ENCODE results near the gene BCAS4.

The BCAS4 gene

GRCh38 chr20:50821994-50822393, 27.1 kb downstream of the BCAS4 start:
- no peak for DNase-seq (ENCODE audit: low read depth in 2 of 2)

- DNase-seq (ENCODE audit: low read depth in 2 of 2) = no peak
These were observed 28.5 kb downstream of the BCAS4 start for GRCh38 chr20:50823319-50823718.

GRCh38 chr20:50824137-50824536, 29.3 kb downstream of the BCAS4 start:
- no peak for DNase-seq (ENCODE audit: low read depth in 2 of 2)

GRCh38 chr20:50826121-50826520, 31.3 kb downstream of the BCAS4 start:
- no peak for DNase-seq (ENCODE audit: low read depth in 2 of 2)

- DNase-seq (ENCODE audit: low read depth in 2 of 2) = no peak
These were observed 33.7 kb downstream of the BCAS4 start for GRCh38 chr20:50828363-50829136.

GRCh38 chr20:50831622-50832021, 36.8 kb downstream of the BCAS4 start:
- DNase-seq (ENCODE audit: low read depth in 2 of 2) = no peak

GRCh38 chr20:50834599-50835005, 39.7 kb downstream of the BCAS4 start:
- DNase-seq (ENCODE audit: low read depth in 2 of 2) = no peak

- no peak for DNase-seq (ENCODE audit: low read depth in 2 of 2)
These were observed 42.9 kb downstream of the BCAS4 start for GRCh38 chr20:50837532-50838321.

- DNase-seq (ENCODE audit: low read depth in 2 of 2) = no peak
These were observed 43.4 kb downstream of the BCAS4 start for GRCh38 chr20:50838322-50838625.

GRCh38 chr20:50838707-50839385, 44.0 kb downstream of the BCAS4 start:
- DNase-seq (ENCODE audit: low read depth in 2 of 2) = no peak

- DNase-seq (ENCODE audit: low read depth in 2 of 2) = no peak
These were observed 48.0 kb downstream of the BCAS4 start for GRCh38 chr20:50842821-50843220.

GRCh38 chr20:50843331-50844276, 48.7 kb downstream of the BCAS4 start:
- no peak for DNase-seq (ENCODE audit: low read depth in 2 of 2)

- no peak for DNase-seq (ENCODE audit: low read depth in 2 of 2)
These were observed 49.7 kb downstream of the BCAS4 start for GRCh38 chr20:50844430-50845100.

- DNase-seq (ENCODE audit: low read depth in 2 of 2) = no peak
These were observed 50.8 kb downstream of the BCAS4 start for GRCh38 chr20:50845566-50846215.

GRCh38 chr20:50848341-50848808, 53.5 kb downstream of the BCAS4 start:
- DNase-seq (ENCODE audit: low read depth in 2 of 2) = no peak

- no peak for DNase-seq (ENCODE audit: low read depth in 2 of 2)
These were observed 54.2 kb downstream of the BCAS4 start for GRCh38 chr20:50848846-50849673.

GRCh38 chr20:50850721-50851286, 55.9 kb downstream of the BCAS4 start:
- DNase-seq (ENCODE audit: low read depth in 2 of 2) = no peak

GRCh38 chr20:50852085-50852484, 57.2 kb downstream of the BCAS4 start:
- DNase-seq (ENCODE audit: low read depth in 2 of 2) = no peak

All from stimulated activated CD4-positive, alpha-beta T cell treated with anti-CD3 and anti-CD28 coated beads, Interleukin-1b, Interleukin-23, amount 100 ng/mL, for 1 hour (primary cell).